Measurements from ENCODE around the gene HOXB9. TPM values are rescaled to one million over a fixed set of nuclear protein-coding genes. Genes with fewer than 3 reads are reported as not detected.

Gene HOXB9
- total and polyA plus RNA-seq, 3 experiments from 2014 or later: 2.0 to 2.6 TPM; not detected in 1

DNA sequence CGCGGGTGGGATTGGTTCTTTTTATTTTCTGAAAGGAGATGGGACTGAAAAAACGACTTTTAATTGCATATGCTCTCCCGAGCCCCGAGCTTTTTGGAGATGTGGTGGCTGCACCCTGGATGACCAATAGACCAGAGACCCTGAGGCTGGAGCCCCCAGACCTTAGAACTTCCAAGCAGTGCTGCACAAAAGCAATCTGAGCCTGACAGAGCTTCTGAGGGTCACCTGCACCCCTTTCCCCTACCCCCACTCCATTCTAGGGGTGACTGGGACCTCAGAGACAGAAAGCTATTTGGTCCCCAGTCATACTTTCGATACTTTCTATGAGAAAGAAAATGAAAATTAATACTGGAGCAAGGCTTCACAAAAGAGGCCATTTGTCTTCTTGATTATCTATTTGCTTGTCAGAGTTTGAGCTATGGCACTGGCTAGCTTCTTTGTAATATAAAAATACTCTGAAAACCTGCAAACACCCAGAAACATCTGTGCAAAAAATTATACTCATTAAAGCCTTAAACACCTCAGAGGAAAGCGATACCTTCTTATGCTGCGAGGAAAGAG, 51.6 kb downstream of the HOXB9 start:
- no peak for DNase-seq
- Mint-ChIP-seq H3K27me3 (peaks cover 10% of the 10 kb centered on the region in 2 donors), H3K36me3 (peaks cover 0 to 16% (median 0%) of the 10 kb centered on the region in 3 donors), H3K4me1 (peaks cover 18 to 32% (median 24%) of the 10 kb centered on the region in 3 donors), H3K9me3 (no peaks in the 10 kb centered on the region), H3K4me3 (peak overlapping the region in 1 of 7 donors; percentile 85), H3K27ac (no peak overlapping the region)
- CTCF ChIA-PET: interaction anchor here (0.8 to 1.0 kb wide), 2 partner anchors 44 to 82 kb away, joined by 3 to 4 read pairs; no protein-coding TSS in a partner anchor
- no peaks in the 10 kb centered on the region for H3K36me3 ChIP-seq (ENCODE audit: insufficient read depth, low read length)
- POLR2A ChIA-PET: interaction anchor here (0.7 kb wide), 1 partner anchor 235 kb away, joined by 3 read pairs; no protein-coding TSS in a partner anchor
- H3K4me3 ChIP-seq (ENCODE audit: low read length): no peak overlapping the region
- H3K27me3 ChIP-seq (ENCODE audit: insufficient read depth, low read length, poor library complexity, severe bottlenecking): peaks cover 14% of the 10 kb centered on the region
- peaks cover 17% of the 10 kb centered on the region for H3K4me1 ChIP-seq (ENCODE audit: insufficient read depth, low read length)
- no peaks in the 10 kb centered on the region for H3K9me3 ChIP-seq (ENCODE audit: low read length)
- no peak overlapping the region for H3K27ac ChIP-seq (ENCODE audit: low read depth, low read length)

DNA sequence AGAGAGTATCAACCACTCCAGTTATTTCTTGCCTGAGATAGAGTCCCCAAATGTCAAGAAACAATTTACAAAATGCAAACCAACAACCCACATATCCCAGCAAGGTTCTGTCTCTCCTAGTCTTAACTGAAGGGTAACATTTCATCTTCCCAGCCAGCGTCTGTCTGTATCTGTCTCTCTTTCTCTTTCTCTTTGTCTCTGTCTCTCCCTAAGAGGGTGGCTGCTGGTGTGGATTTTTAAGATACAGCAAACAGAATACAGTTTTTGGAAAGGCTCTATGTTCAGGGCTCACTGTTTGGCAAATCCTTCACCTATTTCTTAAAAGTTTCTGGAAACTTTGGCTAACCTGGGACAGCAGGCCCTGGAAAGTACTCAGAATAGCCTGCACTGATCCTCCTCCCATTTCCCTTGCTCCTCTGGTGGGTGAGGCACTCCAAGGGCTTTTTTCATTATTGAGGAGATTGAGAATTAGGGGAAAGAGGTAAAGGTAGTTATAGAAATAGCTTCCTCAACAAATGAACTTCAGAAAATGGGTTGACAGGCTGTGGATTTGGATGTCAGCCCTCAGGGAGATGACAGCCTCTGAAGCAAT, 54.2 kb downstream of the HOXB9 start:
- Histone ChIP-seq H3K27ac (ENCODE audit: low read depth, low read length) (no peak overlapping the region), H3K36me3 (ENCODE audit: insufficient read depth, low read length) (no peaks in the 10 kb centered on the region), H3K27me3 (ENCODE audit: insufficient read depth, low read length, poor library complexity, severe bottlenecking) (no peaks in the 10 kb centered on the region), H3K9me3 (ENCODE audit: low read length) (no peaks in the 10 kb centered on the region), H3K4me1 (ENCODE audit: insufficient read depth, low read length) (peaks cover 3% of the 10 kb centered on the region), H3K4me3 (ENCODE audit: low read length) (no peak overlapping the region)
- ChIA-PET CTCF (no interaction called here), POLR2A (no interaction called here)
- no peak overlapping the region for H3K27ac Mint-ChIP-seq
- DNase-seq: no peak
- peaks cover 0 to 7% of the 10 kb centered on the region in 2 donors for H3K27me3 Mint-ChIP-seq
- peaks cover 0 to 11% (median 3%) of the 10 kb centered on the region in 3 donors for H3K4me1 Mint-ChIP-seq
- H3K36me3 Mint-ChIP-seq: peaks cover 0 to 12% (median 4%) of the 10 kb centered on the region in 3 donors
- H3K4me3 Mint-ChIP-seq: peak overlapping the region in 1 of 7 donors; percentile 66
- no peaks in the 10 kb centered on the region for H3K9me3 Mint-ChIP-seq

Other genes starting within 250 kb of the HOXB9 start
- 10 to 100 TPM; 50.5 to 56.0 TPM for gene SKAP1, start 196.1 kb downstream of the HOXB9 start, total RNA-seq
- gene SKAP1, start 196.1 kb downstream of the HOXB9 start, polyA plus RNA-seq: 264 TPM
- gene HOXB1, start 95.3 kb downstream of the HOXB9 start, total RNA-seq: not detected
- not detected for gene HOXB1, start 95.3 kb downstream of the HOXB9 start, polyA plus RNA-seq
- gene HOXB2, start 81.2 kb downstream of the HOXB9 start, total RNA-seq: 10 to 100 TPM; 16.7 to 18.3 TPM
- 12.8 TPM for gene HOXB2, start 81.2 kb downstream of the HOXB9 start, polyA plus RNA-seq
- 1 to 10 TPM; 3.4 to 3.7 TPM for gene HOXB4, start 48.0 kb downstream of the HOXB9 start, total RNA-seq
- gene HOXB4, start 48.0 kb downstream of the HOXB9 start, polyA plus RNA-seq: 0.33 TPM
- 1 to 10 TPM; 3.0 to 3.5 TPM for gene HOXB3, start 36.1 kb downstream of the HOXB9 start, total RNA-seq
- gene HOXB3, start 36.1 kb downstream of the HOXB9 start, polyA plus RNA-seq: 0.10 TPM
- not detected for gene HOXB5, start 32.6 kb downstream of the HOXB9 start, total RNA-seq
- gene HOXB5, start 32.6 kb downstream of the HOXB9 start, polyA plus RNA-seq: not detected
- gene HOXB6, start 21.4 kb downstream of the HOXB9 start, total RNA-seq: under 1 TPM; 0.22 to 0.37 TPM
- gene HOXB6, start 21.4 kb downstream of the HOXB9 start, polyA plus RNA-seq: not detected
- under 1 TPM; 0.89 to 0.96 TPM for gene HOXB7, start 15.3 kb downstream of the HOXB9 start, total RNA-seq
- 0.87 TPM for gene HOXB7, start 15.3 kb downstream of the HOXB9 start, polyA plus RNA-seq
- gene HOXB8, start 11.1 kb downstream of the HOXB9 start, total RNA-seq: not detected
- gene HOXB8, start 11.1 kb downstream of the HOXB9 start, polyA plus RNA-seq: not detected
- not detected for gene PRAC1, start 96.2 kb upstream of the HOXB9 start, total RNA-seq
- not detected for gene PRAC1, start 96.2 kb upstream of the HOXB9 start, polyA plus RNA-seq
- gene PRAC2, start 96.8 kb upstream of the HOXB9 start, total RNA-seq: not detected
- not detected for gene PRAC2, start 96.8 kb upstream of the HOXB9 start, polyA plus RNA-seq
- gene HOXB13, start 102.4 kb upstream of the HOXB9 start, total RNA-seq: not detected
- gene HOXB13, start 102.4 kb upstream of the HOXB9 start, polyA plus RNA-seq: not detected
- not detected for gene TTLL6, start 190.9 kb upstream of the HOXB9 start, total RNA-seq
- gene TTLL6, start 190.9 kb upstream of the HOXB9 start, polyA plus RNA-seq: not detected
- 10 to 100 TPM; 57.4 to 61.8 TPM for gene CALCOCO2, start 204.7 kb upstream of the HOXB9 start, total RNA-seq
- 182 TPM for gene CALCOCO2, start 204.7 kb upstream of the HOXB9 start, polyA plus RNA-seq

All from CD8-positive, alpha-beta memory T cell (primary cell).